Keratinocyte (primary cell): ENCODE measurements around the gene GCM1. TPM values are rescaled to one million over a fixed set of nuclear protein-coding genes. Genes with fewer than 3 reads are reported as not detected.

Experiments used
- DNase-seq: peaks from one replicate; pipeline ENCODE4 v3.0.0-alpha.2; 2011; ENCODE audit warnings: low read depth, missing footprints, low spot score
- FAIRE-seq: peaks from 2 replicates; lab custom pipeline; 2011; peaks lifted over from hg19 to GRCh38; lab: Jason Lieb, UNC
- H2AFZ ChIP-seq: 2 replicates; pipeline ENCODE4 v1.6.0; 2012; ENCODE audit warnings: low read length, control low read depth, inconsistent platforms; ENCODE audit not compliant: control insufficient read depth
- H3K27ac ChIP-seq: 2 replicates; pipeline ENCODE4 v1.5.1; 2011; ENCODE audit warnings: low read length; ENCODE audit not compliant: control insufficient read depth, insufficient read depth
- H3K27me3 ChIP-seq: 3 replicates; pipeline ENCODE4 v1.6.0; 2011; ENCODE audit warnings: low read length; ENCODE audit not compliant: control insufficient read depth, insufficient read depth; ENCODE audit errors: extremely low read depth
- H3K36me3 ChIP-seq, 2 experiments: 2 replicates in 1 of 2; 3 replicates in 1 of 2; pipeline ENCODE4 v1.5.1; 2011; ENCODE audit warnings: low read length in 2 of 2, mild to moderate bottlenecking in 1 of 2; ENCODE audit not compliant: control insufficient read depth in 2 of 2, insufficient read depth in 2 of 2; ENCODE audit errors: extremely low read depth in 1 of 2
- H3K4me1 ChIP-seq: 3 replicates; pipeline ENCODE4 v1.5.1; 2011; ENCODE audit warnings: low read length; ENCODE audit not compliant: control insufficient read depth, insufficient read depth; ENCODE audit errors: extremely low read depth
- H3K4me2 ChIP-seq: 3 replicates; pipeline ENCODE4 v1.6.0; 2011; ENCODE audit warnings: low read depth, low read length; ENCODE audit not compliant: control insufficient read depth, insufficient read depth; ENCODE audit errors: extremely low read depth
- H3K4me3 ChIP-seq, 3 experiments: fragments of 200-600 bp in 1 of 3; sonication (generic) in 1 of 3; 2 replicates in 2 of 3; 3 replicates in 1 of 3; pipeline ENCODE4 v1.5.1; 2011 to 2016; ENCODE audit warnings: low read length in 3 of 3, mild to moderate bottlenecking in 3 of 3, control low read depth in 2 of 3, inconsistent platforms in 1 of 3, low read depth in 1 of 3, mixed read lengths in 1 of 3, mixed run types in 1 of 3, moderate library complexity in 1 of 3; ENCODE audit not compliant: control insufficient read depth in 2 of 3, insufficient read depth in 2 of 3; ENCODE audit errors: extremely low read depth in 1 of 3
- H3K79me2 ChIP-seq: 2 replicates; pipeline ENCODE4 v1.6.0; 2012; ENCODE audit warnings: low read length; ENCODE audit not compliant: control insufficient read depth, insufficient read depth
- H3K9ac ChIP-seq: 3 replicates; pipeline ENCODE4 v1.6.0; 2011; ENCODE audit warnings: low read length; ENCODE audit not compliant: control insufficient read depth, insufficient read depth; ENCODE audit errors: extremely low read depth
- H3K9me1 ChIP-seq: 3 replicates; pipeline ENCODE4 v1.6.0; 2011; ENCODE audit warnings: low read length; ENCODE audit not compliant: control insufficient read depth, insufficient read depth; ENCODE audit errors: extremely low read depth
- H3K9me3 ChIP-seq: 2 replicates; pipeline ENCODE4 v1.5.1; 2012; ENCODE audit warnings: low read depth, low read length; ENCODE audit not compliant: control insufficient read depth
- H4K20me1 ChIP-seq: 3 replicates; pipeline ENCODE4 v1.6.0; 2011; ENCODE audit warnings: low read length; ENCODE audit not compliant: control insufficient read depth, insufficient read depth; ENCODE audit errors: extremely low read depth
- EZH2 ChIP-seq: IDR thresholded peaks from one replicate; pipeline ENCODE4 v1.6.1; 2012; ENCODE audit warnings: inconsistent platforms, mild to moderate bottlenecking, low read length, moderate library complexity
- dilution Hi-C: fragments of 300-500 bp; cut with MboI; formaldehyde crosslinking; loops from one replicate; pipeline ENCODE4 v1.7.0; 2020; ENCODE audit warnings: low sequenced_read_pairs; ENCODE audit not compliant: extremely low pct_ligation_motif_present
- polyA plus RNA-seq, 5 experiments: library from polyadenylated mRNA; depleted of rRNA in 3 of 5; stranded (reverse) in 3 of 5; stranded (forward) in 1 of 5; unstranded in 1 of 5; fragments of >200 nt; gene quantifications; 1 replicate in 1 of 5; 2 replicates in 3 of 5; 3 replicates in 1 of 5; pipeline versions ENCODE4 v1.2.1 to v1.2.3, GENCODE V29; 2011 to 2012; ENCODE audit warnings: missing spikeins in 2 of 5, low read depth in 1 of 5, low replicate concordance in 1 of 5
- TF ChIP-seq, protein P1 (sequence below), 3 experiments: IDR thresholded peaks in 1 of 3; conservative IDR thresholded peaks in 1 of 3; optimal IDR thresholded peaks in 1 of 3; 2 replicates in 2 of 3; 3 replicates in 1 of 3; pipeline versions ENCODE3 to v1.5.1; 2011; ENCODE audit warnings: low read length in 3 of 3, mild to moderate bottlenecking in 3 of 3, moderate library complexity in 2 of 3, control low read depth in 1 of 3, inconsistent platforms in 1 of 3; ENCODE audit not compliant: insufficient read depth in 2 of 3; ENCODE audit errors: extremely low read depth in 1 of 3

Gene GCM1
- polyA plus RNA-seq, 1 donor (not counting 4 experiments of a cell fraction or from before 2014, with no cell fraction given), result not detected

DNA sequence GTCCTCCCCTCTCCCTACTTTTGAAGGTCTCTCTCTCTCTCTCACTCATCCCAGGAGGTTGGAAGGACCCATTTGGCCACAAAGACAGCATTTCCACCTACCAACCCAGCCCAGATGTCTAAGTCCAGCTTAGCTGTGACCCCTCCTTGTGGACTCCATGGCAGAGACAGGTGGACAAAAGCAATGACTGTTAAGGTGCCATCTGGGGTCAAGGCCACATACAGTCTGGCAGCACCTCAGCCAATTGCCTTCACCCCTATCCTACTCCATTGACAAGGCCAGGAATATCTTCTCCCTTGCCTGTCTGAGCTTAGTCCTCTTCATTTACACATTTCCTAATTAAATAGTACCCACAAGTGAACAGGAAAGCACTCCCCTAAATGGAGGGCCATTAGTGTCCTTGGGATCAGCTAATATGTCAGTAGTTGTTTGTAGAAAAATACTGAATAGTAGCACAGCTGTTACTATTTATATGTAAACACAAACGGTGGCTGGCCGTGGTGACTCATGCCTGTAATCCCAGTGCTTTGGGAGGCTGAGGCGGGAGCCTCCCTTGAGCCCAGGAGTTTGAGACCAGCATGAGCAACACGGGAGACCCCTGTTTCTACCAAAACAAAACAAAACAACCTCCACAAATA is 28.8 kb downstream of the GCM1 start:
- no peak for DNase-seq
- Histone ChIP-seq H3K9ac (no peak overlapping the region), H3K79me2 (no peaks in the 10 kb centered on the region), H3K9me3 (no peaks in the 10 kb centered on the region), H3K36me3 (no peaks in the 10 kb centered on the region), H3K4me1 (peaks cover 13% of the 10 kb centered on the region), H2AFZ (no peak overlapping the region), H3K9me1 (no peaks in the 10 kb centered on the region), H4K20me1 (no peaks in the 10 kb centered on the region), H3K4me3 (no peak overlapping the region), H3K4me2 (peak overlapping the region; percentile 1), H3K27ac (peak overlapping the region; percentile 5), H3K27me3 (no peaks in the 10 kb centered on the region)
- FAIRE-seq, result peak; percentile 62
- no peak for TF ChIP-seq EZH2
- dilution Hi-C loops, result no loop called here

GRCh38 chr6:53119349-53119748 is 29.3 kb downstream of the GCM1 start:
- Histone ChIP-seq H3K27me3 (no peaks in the 10 kb centered on the region), H3K9me1 (no peaks in the 10 kb centered on the region), H3K4me1 (peaks cover 13% of the 10 kb centered on the region), H4K20me1 (no peaks in the 10 kb centered on the region), H3K79me2 (no peaks in the 10 kb centered on the region), H3K36me3 (no peaks in the 10 kb centered on the region), H3K9ac (no peak overlapping the region), H3K27ac (no peak overlapping the region), H2AFZ (no peak overlapping the region), H3K9me3 (no peaks in the 10 kb centered on the region), H3K4me3 (no peak overlapping the region), H3K4me2 (peak overlapping the region; percentile 1)
- dilution Hi-C loops, result no loop called here
- FAIRE-seq (no peak), DNase-seq (no peak)
- TF ChIP-seq, protein P1, sequence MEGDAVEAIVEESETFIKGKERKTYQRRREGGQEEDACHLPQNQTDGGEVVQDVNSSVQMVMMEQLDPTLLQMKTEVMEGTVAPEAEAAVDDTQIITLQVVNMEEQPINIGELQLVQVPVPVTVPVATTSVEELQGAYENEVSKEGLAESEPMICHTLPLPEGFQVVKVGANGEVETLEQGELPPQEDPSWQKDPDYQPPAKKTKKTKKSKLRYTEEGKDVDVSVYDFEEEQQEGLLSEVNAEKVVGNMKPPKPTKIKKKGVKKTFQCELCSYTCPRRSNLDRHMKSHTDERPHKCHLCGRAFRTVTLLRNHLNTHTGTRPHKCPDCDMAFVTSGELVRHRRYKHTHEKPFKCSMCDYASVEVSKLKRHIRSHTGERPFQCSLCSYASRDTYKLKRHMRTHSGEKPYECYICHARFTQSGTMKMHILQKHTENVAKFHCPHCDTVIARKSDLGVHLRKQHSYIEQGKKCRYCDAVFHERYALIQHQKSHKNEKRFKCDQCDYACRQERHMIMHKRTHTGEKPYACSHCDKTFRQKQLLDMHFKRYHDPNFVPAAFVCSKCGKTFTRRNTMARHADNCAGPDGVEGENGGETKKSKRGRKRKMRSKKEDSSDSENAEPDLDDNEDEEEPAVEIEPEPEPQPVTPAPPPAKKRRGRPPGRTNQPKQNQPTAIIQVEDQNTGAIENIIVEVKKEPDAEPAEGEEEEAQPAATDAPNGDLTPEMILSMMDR (optimal IDR thresholded peaks at IDR 0.05 in 1 of 3, IDR thresholded peaks at IDR 0.05 in 1 of 3, conservative IDR thresholded peaks at IDR 0.05 in 1 of 3; ENCODE audit: extremely low read depth in 1 of 3, insufficient read depth in 2 of 3, low read length in 3 of 3), result no peak

GRCh38 chr6:53115741-53116140 is 32.9 kb downstream of the GCM1 start:
- H3K27me3 ChIP-seq, result no peaks in the 10 kb centered on the region
- H3K9ac ChIP-seq, result no peak overlapping the region
- DNase-seq (no peak), FAIRE-seq (no peak)
- no peaks in the 10 kb centered on the region for H4K20me1 ChIP-seq
- TF ChIP-seq, protein P1 (optimal IDR thresholded peaks at IDR 0.05 in 1 of 3, IDR thresholded peaks at IDR 0.05 in 1 of 3, conservative IDR thresholded peaks at IDR 0.05 in 1 of 3; ENCODE audit: extremely low read depth in 1 of 3, insufficient read depth in 2 of 3, low read length in 3 of 3), result no peak
- TF ChIP-seq EZH2, result no peak
- H3K4me2 ChIP-seq, result no peak overlapping the region
- no peak overlapping the region for H3K4me3 ChIP-seq
- no peaks in the 10 kb centered on the region for H3K9me3 ChIP-seq
- no peak overlapping the region for H3K27ac ChIP-seq
- H3K36me3 ChIP-seq, result no peaks in the 10 kb centered on the region
- dilution Hi-C loops, result no loop called here
- H3K9me1 ChIP-seq, result no peaks in the 10 kb centered on the region
- H3K79me2 ChIP-seq, result no peaks in the 10 kb centered on the region
- H2AFZ ChIP-seq, result no peak overlapping the region
- H3K4me1 ChIP-seq, result peaks cover 36% of the 10 kb centered on the region
